H1 (cell line): ENCODE results near the gene UFD1.

ENCODE experiments used
- CTCF ChIP-seq, 3 experiments: IDR thresholded peaks; 1 replicate in 2 of 3; 2 replicates in 1 of 3; pipeline versions ENCODE4 v1.5.1 to v1.6.1; 2011; ENCODE audit warnings: low read length in 3 of 3, mild to moderate bottlenecking in 3 of 3, inconsistent platforms in 2 of 3, low read depth in 1 of 3, moderate library complexity in 1 of 3; ENCODE audit not compliant: insufficient read depth in 1 of 3; ENCODE audit errors: control extremely low read depth in 1 of 3
- EP300 ChIP-seq, 2 experiments: IDR thresholded peaks; 1 replicate in 1 of 2; 2 replicates in 1 of 2; pipeline ENCODE4 v1.6.1; 2011 to 2012; ENCODE audit warnings: low read depth in 2 of 2, low read length in 2 of 2, mild to moderate bottlenecking in 2 of 2, borderline replicate concordance in 1 of 2, inconsistent platforms in 1 of 2, moderate library complexity in 1 of 2
- JUND ChIP-seq: IDR thresholded peaks from 2 replicates; pipeline ENCODE4 v1.6.1; 2011; ENCODE audit warnings: mild to moderate bottlenecking, improper control_type of control experiment, low read length
- NRF1 ChIP-seq: IDR thresholded peaks from 2 replicates; pipeline ENCODE4 v1.6.1; 2011; ENCODE audit warnings: mild to moderate bottlenecking, low read depth, low read length, improper control_type of control experiment
- PHF8 ChIP-seq: fragments of 200-600 bp; sonication (generic); conservative IDR thresholded peaks from 2 replicates; pipeline ENCODE4 v1.7.1; 2012; ENCODE audit warnings: low read depth, mild to moderate bottlenecking, inconsistent platforms, low read length, moderate library complexity
- POLR2A ChIP-seq, 2 experiments: IDR thresholded peaks; 1 replicate in 1 of 2; 2 replicates in 1 of 2; pipeline ENCODE4 v1.6.1; 2011; ENCODE audit warnings: low read depth in 2 of 2, low read length in 2 of 2, mild to moderate bottlenecking in 2 of 2; ENCODE audit errors: control extremely low read depth in 1 of 2
- SIN3A ChIP-seq, 2 experiments: IDR thresholded peaks in 1 of 2; conservative IDR thresholded peaks in 1 of 2; 2 replicates each; pipeline ENCODE4 v1.6.1; 2011 to 2012; ENCODE audit warnings: low read length in 2 of 2, improper control_type of control experiment in 1 of 2, low read depth in 1 of 2, mild to moderate bottlenecking in 1 of 2
- SUZ12 ChIP-seq: fragments of 200-600 bp; sonication (generic); IDR thresholded peaks from 2 replicates; pipeline ENCODE4 v1.6.1; 2012; ENCODE audit warnings: mild to moderate bottlenecking, inconsistent platforms, low read length, moderate library complexity, mixed read lengths
- TBP ChIP-seq: IDR thresholded peaks from 2 replicates; pipeline ENCODE4 v1.6.1; 2011; ENCODE audit warnings: low read depth, low read length, improper control_type of control experiment
- ZNF274 ChIP-seq: IDR thresholded peaks from 2 replicates; pipeline ENCODE4 v1.7.0; 2012; ENCODE audit warnings: low read length, borderline replicate concordance; ENCODE audit errors: extremely low read depth
- TF ChIP-seq, protein P1 (sequence below): IDR thresholded peaks from 2 replicates; pipeline ENCODE4 v1.6.1; 2011; ENCODE audit warnings: low read length, improper control_type of control experiment

DNA sequence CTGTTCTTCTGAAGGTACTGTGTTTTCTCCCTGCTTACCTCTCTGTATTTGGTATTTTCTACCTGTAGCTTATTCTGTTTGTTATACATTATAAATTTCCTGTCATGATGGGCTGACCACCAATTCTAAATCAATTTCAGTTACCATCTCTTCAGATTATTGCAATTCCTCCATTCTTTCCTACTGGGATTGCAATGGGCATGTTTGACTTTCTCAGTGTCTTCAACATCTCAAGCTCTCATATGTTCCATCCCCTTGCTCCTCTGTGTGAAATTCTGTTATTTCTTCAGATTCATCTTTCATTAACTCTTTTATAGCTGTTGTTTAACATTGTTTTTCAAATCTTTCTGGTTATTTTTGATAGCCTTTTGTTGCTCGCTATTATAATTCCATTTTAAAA is 16.0 kb downstream of the UFD1 start:
- TF ChIP-seq, protein P1, sequence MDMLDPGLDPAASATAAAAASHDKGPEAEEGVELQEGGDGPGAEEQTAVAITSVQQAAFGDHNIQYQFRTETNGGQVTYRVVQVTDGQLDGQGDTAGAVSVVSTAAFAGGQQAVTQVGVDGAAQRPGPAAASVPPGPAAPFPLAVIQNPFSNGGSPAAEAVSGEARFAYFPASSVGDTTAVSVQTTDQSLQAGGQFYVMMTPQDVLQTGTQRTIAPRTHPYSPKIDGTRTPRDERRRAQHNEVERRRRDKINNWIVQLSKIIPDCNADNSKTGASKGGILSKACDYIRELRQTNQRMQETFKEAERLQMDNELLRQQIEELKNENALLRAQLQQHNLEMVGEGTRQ, result no peak
- TF ChIP-seq ZNF274 (no peak), SUZ12 (no peak), PHF8 (no peak), CTCF (IDR thresholded peaks at IDR 0.05; ENCODE audit: control extremely low read depth in 1 of 3, insufficient read depth in 1 of 3, low read depth in 1 of 3, low read length in 3 of 3) (no peak), EP300 (IDR thresholded peaks at IDR 0.05; ENCODE audit: borderline replicate concordance in 1 of 2, low read depth in 2 of 2, low read length in 2 of 2) (no peak), JUND (no peak), TBP (no peak), NRF1 (no peak), POLR2A (IDR thresholded peaks at IDR 0.05; ENCODE audit: control extremely low read depth in 1 of 2, low read depth in 2 of 2, low read length in 2 of 2) (no peak), SIN3A (conservative IDR thresholded peaks at IDR 0.05 in 1 of 2, IDR thresholded peaks at IDR 0.05 in 1 of 2; ENCODE audit: low read depth in 1 of 2, low read length in 2 of 2) (no peak)
